IPS DF 19.7 (cell line): ENCODE data around the gene STXBP5.

ENCODE experiments used
- DNase-seq: peaks from one replicate; pipeline ENCODE4 v3.0.0-alpha.2; 2013; ENCODE audit warnings: low read depth, low spot score

STXBP5 gene

GRCh38 chr6:147204060-147204785 lies at the start of gene STXBP5:
STXBP5 (plus strand) TSS chr6:147204417; CDS start chr6:147204533, 116 bp downstream.
- no peak for DNase-seq

GRCh38 chr6:147154454-147154853 lies 49.8 kb upstream of the STXBP5 start:
- no peak for DNase-seq

- no peak for DNase-seq
Observed at GRCh38 chr6:147156218-147156617, 48.0 kb upstream of the STXBP5 start.

GRCh38 chr6:147156799-147157382 lies 47.3 kb upstream of the STXBP5 start:
- DNase-seq = no peak

- DNase-seq = no peak
Observed at GRCh38 chr6:147157930-147158329, 46.3 kb upstream of the STXBP5 start.

- no peak for DNase-seq
Observed at GRCh38 chr6:147158881-147159280, 45.3 kb upstream of the STXBP5 start.

GRCh38 chr6:147159536-147160374 lies 44.5 kb upstream of the STXBP5 start:
- no peak for DNase-seq

- no peak for DNase-seq
Observed at GRCh38 chr6:147160593-147160992, 43.6 kb upstream of the STXBP5 start.

- DNase-seq = no peak
Observed at GRCh38 chr6:147161253-147161973, 42.8 kb upstream of the STXBP5 start.

GRCh38 chr6:147161974-147162495 lies 42.2 kb upstream of the STXBP5 start:
- no peak for DNase-seq

- no peak for DNase-seq
Observed at GRCh38 chr6:147164761-147165160, 39.5 kb upstream of the STXBP5 start.

GRCh38 chr6:147166360-147166944 lies 37.8 kb upstream of the STXBP5 start:
- no peak for DNase-seq

- no peak for DNase-seq
Observed at GRCh38 chr6:147166992-147167391, 37.2 kb upstream of the STXBP5 start.

GRCh38 chr6:147167576-147168461 lies 36.4 kb upstream of the STXBP5 start:
- no peak for DNase-seq

- no peak for DNase-seq
Observed at GRCh38 chr6:147169529-147169928, 34.7 kb upstream of the STXBP5 start.

- no peak for DNase-seq
Observed at GRCh38 chr6:147170269-147170668, 33.9 kb upstream of the STXBP5 start.

- DNase-seq = no peak
Observed at GRCh38 chr6:147173140-147173539, 31.1 kb upstream of the STXBP5 start.

- DNase-seq = no peak
Observed at GRCh38 chr6:147173675-147174308, 30.4 kb upstream of the STXBP5 start.

GRCh38 chr6:147176795-147177194 lies 27.4 kb upstream of the STXBP5 start:
- DNase-seq = no peak

- no peak for DNase-seq
Observed at GRCh38 chr6:147177286-147177685, 26.9 kb upstream of the STXBP5 start.
